ENCODE data around the gene PLPPR2. TPM values are rescaled to one million over a fixed set of nuclear protein-coding genes. Genes with fewer than 3 reads are reported as not detected.

The PLPPR2 gene
- polyA plus RNA-seq, 2 of the 4 experiments (the other 2 are of a cell fraction), result 5.6 to 9.7 TPM

GRCh38 chr19:11361037-11361770 lies 6.0 kb downstream of the PLPPR2 start:
- Histone ChIP-seq H3K9me3 (no peaks in the 10 kb centered on the region), H3K27ac (no peak overlapping the region), H3K4me2 (no peak overlapping the region), H3K4me1 (no peaks in the 10 kb centered on the region), H3K4me3 (no peak overlapping the region)
- ChIA-PET CTCF (interaction anchor here (0.6 to 2.5 kb wide), 3 partner anchors 12 to 67 kb away, joined by 3 to 10 read pairs (median 5); no protein-coding TSS in a partner anchor), POLR2A (interaction anchor here (1.9 kb wide), 1 partner anchor 13 kb away, joined by 9 read pairs; the partner anchor contains the start of gene SWSAP1)
- no peak for DNase-seq (ENCODE audit: low read depth in 1 of 2, low spot score in 1 of 2)
- no peak for FAIRE-seq
- 82% methylated on average over 27 of the region's 43 CpGs for WGBS (ENCODE audit: missing lambda C conversion rate)
- peak; percentile 33 to 66; a peak in 3 of 6 replicates for ATAC-seq
- no peak for TF ChIP-seq KDM1A (IDR thresholded peaks at IDR 0.05; ENCODE audit: low read depth)
- TF ChIP-seq ZFP36 (IDR thresholded peaks at IDR 0.05; ENCODE audit: borderline replicate concordance, partially characterized antibody), result no peak
- TF ChIP-seq E2F6 (IDR thresholded peaks at IDR 0.05; ENCODE audit: borderline replicate concordance, low read depth), result no peak
- TF ChIP-seq RNF2 (IDR thresholded peaks at IDR 0.05; ENCODE audit: borderline replicate concordance, low read depth), result no peak
- TF ChIP-seq REST (IDR thresholded peaks at IDR 0.05), result no peak
- no peak for TF ChIP-seq HDAC2 (IDR thresholded peaks at IDR 0.05)
- TF ChIP-seq TFCP2L1 (CRISPR knock-in tag; IDR thresholded peaks at IDR 0.05), result no peak
- no peak for TF ChIP-seq FOSL2 (IDR thresholded peaks at IDR 0.05)
- no peak for TF ChIP-seq FOSL2 (CRISPR knock-in tag; IDR thresholded peaks at IDR 0.05)
- TF ChIP-seq FOXS1 (CRISPR knock-in tag; IDR thresholded peaks at IDR 0.05), result no peak
- TF ChIP-seq BHLHE40 (IDR thresholded peaks at IDR 0.05; ENCODE audit: low read depth, low read length), result no peak
- no peak for TF ChIP-seq NPAS2 (CRISPR knock-in tag; IDR thresholded peaks at IDR 0.05; ENCODE audit: borderline replicate concordance)
- TF ChIP-seq HOXB5 (CRISPR knock-in tag; IDR thresholded peaks at IDR 0.05), result no peak
- no peak for TF ChIP-seq FOSB (CRISPR knock-in tag; IDR thresholded peaks at IDR 0.05)
- TF ChIP-seq SMC3 (IDR thresholded peaks at IDR 0.05), result no peak

GRCh38 chr19:11361771-11362731 lies 6.8 kb downstream of the PLPPR2 start:
- ChIA-PET POLR2A (interaction anchor here (1.9 to 2.8 kb wide), 2 partner anchors 12 to 13 kb away, joined by 9 to 13 read pairs; partner anchors contain the start of gene SWSAP1), CTCF (interaction anchor here (0.6 to 2.5 kb wide), 4 partner anchors 11 to 68 kb away, joined by 3 to 10 read pairs (median 4); no protein-coding TSS in a partner anchor)
- H3K4me1 ChIP-seq, result no peaks in the 10 kb centered on the region
- WGBS (ENCODE audit: missing lambda C conversion rate), result 91% methylated on average over 28 of the region's 35 CpGs
- no peak for FAIRE-seq
- ATAC-seq, result peak; percentile 19 to 27; a peak in 3 of 6 replicates
- no peak overlapping the region for H3K4me3 ChIP-seq
- H3K9me3 ChIP-seq, result no peaks in the 10 kb centered on the region
- H3K4me2 ChIP-seq, result no peak overlapping the region
- no peak for DNase-seq (ENCODE audit: low read depth in 1 of 2, low spot score in 1 of 2)
- H3K27ac ChIP-seq, result no peak overlapping the region
- TF ChIP-seq ESRRA (IDR thresholded peaks at IDR 0.05; ENCODE audit: borderline replicate concordance, low read length), result no peak
- no peak for TF ChIP-seq PBX3 (IDR thresholded peaks at IDR 0.05)
- no peak for TF ChIP-seq GATA3 (IDR thresholded peaks at IDR 0.05; ENCODE audit: borderline replicate concordance)
- TF ChIP-seq EHF (CRISPR knock-in tag; IDR thresholded peaks at IDR 0.05), result no peak
- no peak for TF ChIP-seq RCOR1 (IDR thresholded peaks at IDR 0.05; ENCODE audit: low read depth, low read length)
- no peak for TF ChIP-seq MYC (IDR thresholded peaks at IDR 0.05; ENCODE audit: borderline replicate concordance, low read length)
- TF ChIP-seq HOXB5 (CRISPR knock-in tag; IDR thresholded peaks at IDR 0.05), result no peak
- no peak for TF ChIP-seq TFCP2L1 (CRISPR knock-in tag; IDR thresholded peaks at IDR 0.05)
